Glutamatergic neuron (in vitro differentiated cells): ENCODE measurements around the gene PRRX1. TPM values are rescaled to one million over a fixed set of nuclear protein-coding genes. Genes with fewer than 3 reads are reported as not detected.

Source experiments
- DNase-seq: peaks from one replicate; pipeline ENCODE4 v3.0.0; 2022
- H3K27ac Mint-ChIP-seq: one replicate; pipeline ENCODE4 v1.8.0; 2020; ENCODE audit warnings: mild to moderate bottlenecking, mixed read lengths, inconsistent platforms; ENCODE audit not compliant: unreplicated experiment
- H3K27me3 Mint-ChIP-seq: one replicate; pipeline ENCODE4 v1.8.0; 2020; ENCODE audit warnings: mild to moderate bottlenecking, moderate library complexity, mixed read lengths, inconsistent platforms; ENCODE audit not compliant: unreplicated experiment
- H3K36me3 Mint-ChIP-seq: one replicate; pipeline ENCODE4 v1.8.0; 2020; ENCODE audit warnings: mild to moderate bottlenecking, mixed read lengths, inconsistent platforms; ENCODE audit not compliant: unreplicated experiment
- H3K4me1 Mint-ChIP-seq: one replicate; pipeline ENCODE4 v1.8.0; 2020; ENCODE audit warnings: mild to moderate bottlenecking, low read depth, mixed read lengths, inconsistent platforms; ENCODE audit not compliant: unreplicated experiment
- H3K4me3 Mint-ChIP-seq: one replicate; pipeline ENCODE4 v1.8.0; 2020; ENCODE audit warnings: mild to moderate bottlenecking, mixed read lengths, inconsistent platforms; ENCODE audit not compliant: unreplicated experiment
- H3K9me3 Mint-ChIP-seq: one replicate; pipeline ENCODE4 v1.8.0; 2020; ENCODE audit warnings: mild to moderate bottlenecking, moderate library complexity, mixed read lengths, inconsistent platforms; ENCODE audit not compliant: unreplicated experiment
- CTCF ChIP-seq: fragments of 200-600 bp; sonication (generic); IDR thresholded peaks from one replicate; pipeline ENCODE4 v1.5.0; 2021; ENCODE audit not compliant: partially characterized antibody, unreplicated experiment
- total RNA-seq: library from RNA; stranded (reverse); fragmentation: NEBNext Ultra II Directional; extraction: Animal tissue kit (Norgen Biotek cat#: 25700); gene quantifications from one replicate; pipeline ENCODE4 v1.2.1, GENCODE V29; 2021; ENCODE audit not compliant: unreplicated experiment

PRRX1 gene
- total RNA-seq, 1 donor from 2014 or later = not detected

DNA sequence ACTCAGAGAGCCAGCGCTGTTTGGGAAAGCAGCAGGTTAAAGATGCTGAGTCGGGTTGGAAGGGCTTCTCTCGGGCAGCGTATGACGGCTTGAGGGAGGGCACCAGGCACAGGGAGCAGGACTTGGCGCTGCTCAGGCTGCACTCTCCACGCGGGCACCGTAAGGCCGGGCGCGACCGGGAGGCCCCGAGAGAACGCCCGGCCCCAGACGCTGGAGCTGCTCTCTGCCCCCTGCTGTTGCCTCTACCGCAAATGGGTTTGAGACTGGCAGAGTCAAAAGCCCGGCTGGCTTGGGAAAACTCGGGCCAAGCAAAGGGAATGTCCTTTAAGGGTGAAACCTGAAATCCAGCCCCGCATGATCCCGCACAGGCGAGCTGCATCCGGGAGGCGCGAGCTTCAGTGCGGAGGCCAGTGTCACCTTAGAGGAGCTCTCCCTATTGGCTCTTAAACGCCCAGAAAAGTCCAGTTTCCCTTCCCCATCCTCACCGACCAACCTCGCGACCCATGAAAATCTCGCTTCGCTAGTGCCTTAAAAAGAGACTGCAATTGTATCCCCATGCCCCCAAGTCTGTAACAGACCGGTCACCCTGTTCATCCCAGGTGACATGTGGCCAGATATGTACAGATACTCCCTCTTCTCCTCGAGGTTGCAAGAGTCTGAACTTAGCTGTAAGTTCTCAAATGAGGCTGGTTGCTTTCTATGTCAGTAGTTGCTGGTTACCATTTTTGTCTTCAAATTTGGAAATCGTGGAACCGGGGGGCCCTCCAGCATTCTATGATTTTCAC, 1.1 kb downstream of the PRRX1 start:
- no peak overlapping the region for H3K27ac Mint-ChIP-seq
- H3K9me3 Mint-ChIP-seq = peaks cover 5% of the 10 kb centered on the region
- peak overlapping the region; percentile 58 for H3K4me3 Mint-ChIP-seq
- peak; percentile 54 for DNase-seq
- TF ChIP-seq CTCF = no peak
- H3K4me1 Mint-ChIP-seq = peaks cover 24% of the 10 kb centered on the region
- peaks cover 39% of the 10 kb centered on the region for H3K27me3 Mint-ChIP-seq
- no peaks in the 10 kb centered on the region for H3K36me3 Mint-ChIP-seq

GRCh38 chr1:170665629-170666028, 1.7 kb downstream of the PRRX1 start:
- DNase-seq = no peak
- TF ChIP-seq CTCF = no peak
- H3K27me3 Mint-ChIP-seq = peaks cover 44% of the 10 kb centered on the region
- no peak overlapping the region for H3K27ac Mint-ChIP-seq
- H3K4me1 Mint-ChIP-seq = peaks cover 26% of the 10 kb centered on the region
- H3K9me3 Mint-ChIP-seq = peaks cover 5% of the 10 kb centered on the region
- H3K4me3 Mint-ChIP-seq = no peak overlapping the region
- no peaks in the 10 kb centered on the region for H3K36me3 Mint-ChIP-seq

- no peaks in the 10 kb centered on the region for H3K36me3 Mint-ChIP-seq
- H3K27ac Mint-ChIP-seq = no peak overlapping the region
- no peak overlapping the region for H3K4me3 Mint-ChIP-seq
- H3K4me1 Mint-ChIP-seq = peaks cover 28% of the 10 kb centered on the region
- no peak for DNase-seq
- no peak for TF ChIP-seq CTCF
- H3K9me3 Mint-ChIP-seq = peaks cover 7% of the 10 kb centered on the region
- H3K27me3 Mint-ChIP-seq = peaks cover 45% of the 10 kb centered on the region
These were observed 2.8 kb downstream of the PRRX1 start for GRCh38 chr1:170666541-170667254.

DNA sequence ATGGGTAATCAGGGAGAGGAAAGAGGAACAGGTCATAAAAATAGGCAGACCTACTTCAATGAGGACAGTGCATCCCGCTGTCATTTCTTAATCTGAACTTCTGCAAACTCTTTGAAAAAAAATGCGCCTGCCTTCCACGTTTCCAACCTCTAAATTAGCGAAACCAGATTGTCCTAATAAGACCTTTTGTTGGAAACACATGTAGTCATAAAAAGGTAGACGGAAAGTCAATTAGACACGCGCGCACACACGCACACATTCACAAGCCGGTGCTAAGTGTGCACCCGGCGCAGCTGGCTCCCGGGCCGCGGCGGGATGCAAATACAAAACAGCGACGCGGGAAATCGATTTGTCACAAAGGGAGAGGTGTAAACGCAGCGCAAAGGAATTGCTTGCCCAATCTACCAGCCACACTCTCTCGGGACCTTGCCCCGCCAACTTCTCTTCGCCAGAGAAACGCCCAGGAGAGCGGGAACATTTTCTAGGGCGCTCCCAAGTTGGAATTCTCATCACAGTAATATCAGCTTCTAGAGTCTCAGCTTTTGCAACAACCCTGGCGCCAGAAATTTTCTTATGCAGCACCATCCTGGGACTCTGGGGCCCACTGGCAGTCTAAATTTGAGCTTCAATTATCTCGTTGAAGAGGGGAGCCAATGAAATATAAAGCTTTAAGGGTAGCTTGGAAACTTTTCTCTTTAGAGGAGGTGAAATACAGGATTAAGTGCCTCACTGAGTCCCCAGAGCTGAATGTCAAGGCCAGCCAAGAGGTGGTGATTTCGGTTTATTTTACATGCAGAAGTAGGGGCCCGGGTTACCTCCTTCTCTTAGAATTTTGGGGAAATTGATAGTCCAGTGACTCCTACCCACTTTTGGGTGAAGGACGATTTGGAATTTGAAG, 4.5 kb downstream of the PRRX1 start:
- peaks cover 5% of the 10 kb centered on the region for H3K9me3 Mint-ChIP-seq
- peak; percentile 73 for DNase-seq
- no peak for TF ChIP-seq CTCF
- no peaks in the 10 kb centered on the region for H3K36me3 Mint-ChIP-seq
- H3K27ac Mint-ChIP-seq = no peak overlapping the region
- peak overlapping the region; percentile 21 for H3K4me3 Mint-ChIP-seq
- H3K4me1 Mint-ChIP-seq = peaks cover 26% of the 10 kb centered on the region
- peaks cover 46% of the 10 kb centered on the region for H3K27me3 Mint-ChIP-seq
